ENCODE data around the gene NDUFS6.

DNA sequence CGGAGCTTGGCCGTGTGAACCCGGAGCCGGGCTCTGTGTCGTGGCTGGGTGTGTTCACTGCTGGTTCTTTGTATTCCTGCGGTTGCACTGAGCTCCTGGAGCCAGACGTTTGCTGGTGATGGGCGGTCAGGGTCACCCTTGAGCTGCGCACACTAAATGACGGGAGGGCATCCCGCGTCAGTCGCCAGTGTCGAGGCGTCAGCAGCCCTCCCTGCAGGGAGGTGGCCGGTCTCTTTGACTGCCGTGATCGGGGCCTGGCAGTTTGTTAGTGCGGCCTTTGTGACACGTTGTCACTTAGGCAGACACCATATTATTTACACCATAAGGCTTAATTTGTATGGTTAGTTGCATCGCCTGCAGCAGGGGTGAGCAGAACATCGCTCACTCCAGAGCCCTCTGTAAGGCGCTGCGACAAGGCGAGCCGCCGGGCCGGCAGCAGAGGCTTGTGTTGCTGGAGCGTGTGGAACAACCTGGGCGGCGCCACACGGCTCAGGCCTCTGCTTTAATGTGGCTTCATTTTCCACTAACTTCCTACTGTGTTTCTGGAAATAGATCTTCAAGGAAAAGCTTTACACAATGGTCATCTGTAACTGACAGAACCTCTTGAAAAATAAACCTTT is 8.3 kb downstream of the NDUFS6 start:
- no peak for TF ChIP-seq HOXA7 (CRISPR knock-in tag; IDR thresholded peaks at IDR 0.05; ENCODE audit: borderline replicate concordance)
- no peak for TF ChIP-seq ZBTB20 (tag by site-specific recombination; IDR thresholded peaks at IDR 0.05)
- TF ChIP-seq ZNF571 (tag by site-specific recombination; IDR thresholded peaks at IDR 0.05): no peak
- TF ChIP-seq, protein P1, sequence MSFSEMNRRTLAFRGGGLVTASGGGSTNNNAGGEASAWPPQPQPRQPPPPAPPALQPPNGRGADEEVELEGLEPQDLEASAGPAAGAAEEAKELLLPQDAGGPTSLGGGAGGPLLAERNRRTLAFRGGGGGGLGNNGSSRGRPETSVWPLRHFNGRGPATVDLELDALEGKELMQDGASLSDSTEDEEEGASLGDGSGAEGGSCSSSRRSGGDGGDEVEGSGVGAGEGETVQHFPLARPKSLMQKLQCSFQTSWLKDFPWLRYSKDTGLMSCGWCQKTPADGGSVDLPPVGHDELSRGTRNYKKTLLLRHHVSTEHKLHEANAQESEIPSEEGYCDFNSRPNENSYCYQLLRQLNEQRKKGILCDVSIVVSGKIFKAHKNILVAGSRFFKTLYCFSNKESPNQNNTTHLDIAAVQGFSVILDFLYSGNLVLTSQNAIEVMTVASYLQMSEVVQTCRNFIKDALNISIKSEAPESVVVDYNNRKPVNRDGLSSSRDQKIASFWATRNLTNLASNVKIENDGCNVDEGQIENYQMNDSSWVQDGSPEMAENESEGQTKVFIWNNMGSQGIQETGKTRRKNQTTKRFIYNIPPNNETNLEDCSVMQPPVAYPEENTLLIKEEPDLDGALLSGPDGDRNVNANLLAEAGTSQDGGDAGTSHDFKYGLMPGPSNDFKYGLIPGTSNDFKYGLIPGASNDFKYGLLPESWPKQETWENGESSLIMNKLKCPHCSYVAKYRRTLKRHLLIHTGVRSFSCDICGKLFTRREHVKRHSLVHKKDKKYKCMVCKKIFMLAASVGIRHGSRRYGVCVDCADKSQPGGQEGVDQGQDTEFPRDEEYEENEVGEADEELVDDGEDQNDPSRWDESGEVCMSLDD (tag by site-specific recombination; IDR thresholded peaks at IDR 0.05): no peak
- TF ChIP-seq ZNF785 (tag by site-specific recombination; IDR thresholded peaks at IDR 0.05): no peak
- TF ChIP-seq, protein P2, sequence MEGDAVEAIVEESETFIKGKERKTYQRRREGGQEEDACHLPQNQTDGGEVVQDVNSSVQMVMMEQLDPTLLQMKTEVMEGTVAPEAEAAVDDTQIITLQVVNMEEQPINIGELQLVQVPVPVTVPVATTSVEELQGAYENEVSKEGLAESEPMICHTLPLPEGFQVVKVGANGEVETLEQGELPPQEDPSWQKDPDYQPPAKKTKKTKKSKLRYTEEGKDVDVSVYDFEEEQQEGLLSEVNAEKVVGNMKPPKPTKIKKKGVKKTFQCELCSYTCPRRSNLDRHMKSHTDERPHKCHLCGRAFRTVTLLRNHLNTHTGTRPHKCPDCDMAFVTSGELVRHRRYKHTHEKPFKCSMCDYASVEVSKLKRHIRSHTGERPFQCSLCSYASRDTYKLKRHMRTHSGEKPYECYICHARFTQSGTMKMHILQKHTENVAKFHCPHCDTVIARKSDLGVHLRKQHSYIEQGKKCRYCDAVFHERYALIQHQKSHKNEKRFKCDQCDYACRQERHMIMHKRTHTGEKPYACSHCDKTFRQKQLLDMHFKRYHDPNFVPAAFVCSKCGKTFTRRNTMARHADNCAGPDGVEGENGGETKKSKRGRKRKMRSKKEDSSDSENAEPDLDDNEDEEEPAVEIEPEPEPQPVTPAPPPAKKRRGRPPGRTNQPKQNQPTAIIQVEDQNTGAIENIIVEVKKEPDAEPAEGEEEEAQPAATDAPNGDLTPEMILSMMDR (tag by site-specific recombination; IDR thresholded peaks at IDR 0.05): no peak
- no peak for TF ChIP-seq KLF8 (tag by site-specific recombination; IDR thresholded peaks at IDR 0.05)
- TF ChIP-seq ZNF10 (tag by site-specific recombination; IDR thresholded peaks at IDR 0.05): no peak
- no peak for TF ChIP-seq ZNF624 (tag by site-specific recombination; IDR thresholded peaks at IDR 0.05)
- TF ChIP-seq, protein P3, sequence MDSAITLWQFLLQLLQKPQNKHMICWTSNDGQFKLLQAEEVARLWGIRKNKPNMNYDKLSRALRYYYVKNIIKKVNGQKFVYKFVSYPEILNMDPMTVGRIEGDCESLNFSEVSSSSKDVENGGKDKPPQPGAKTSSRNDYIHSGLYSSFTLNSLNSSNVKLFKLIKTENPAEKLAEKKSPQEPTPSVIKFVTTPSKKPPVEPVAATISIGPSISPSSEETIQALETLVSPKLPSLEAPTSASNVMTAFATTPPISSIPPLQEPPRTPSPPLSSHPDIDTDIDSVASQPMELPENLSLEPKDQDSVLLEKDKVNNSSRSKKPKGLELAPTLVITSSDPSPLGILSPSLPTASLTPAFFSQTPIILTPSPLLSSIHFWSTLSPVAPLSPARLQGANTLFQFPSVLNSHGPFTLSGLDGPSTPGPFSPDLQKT (IDR thresholded peaks at IDR 0.05; ENCODE audit: borderline replicate concordance, low read depth, low read length): no peak
- no peak for TF ChIP-seq ZNF169 (tag by site-specific recombination; IDR thresholded peaks at IDR 0.05)
- TF ChIP-seq ZNF501 (tag by site-specific recombination; IDR thresholded peaks at IDR 0.05): no peak
